GM19240 (cell line): Measurements from ENCODE around the gene GSTCD.
"Not testable (repeated sequence)": the region's sequence is repeated elsewhere in the genome, so short reads cannot be mapped to it uniquely, and the experiment has no call there.

ENCODE experiments used
- DNase-seq: peaks from one replicate; pipeline ENCODE4 v3.0.0; 2011; ENCODE audit warnings: low spot score; ENCODE audit not compliant: insufficient read length

The GSTCD gene

GRCh38 chr4:105715692-105716278, 7.2 kb downstream of the GSTCD start:
- DNase-seq, result no peak

DNA sequence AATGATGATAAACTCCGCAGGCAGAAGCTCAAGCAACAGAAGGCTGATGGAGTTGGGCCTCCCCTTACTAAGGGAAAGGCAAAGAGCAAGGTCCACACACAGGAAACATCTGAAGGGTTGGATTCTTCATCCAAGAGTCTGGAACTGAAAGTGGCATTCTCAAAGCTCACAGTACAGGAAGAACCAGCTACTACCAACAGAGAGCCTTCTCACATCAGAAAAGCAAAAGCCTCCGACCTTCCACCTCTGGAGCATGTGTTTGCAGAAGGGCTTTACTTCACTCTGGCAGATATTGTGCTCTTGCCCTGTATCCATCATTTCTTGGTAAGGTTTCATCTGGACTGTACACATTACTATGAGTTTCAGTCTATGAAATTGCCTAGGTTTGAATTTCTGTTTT, 10.6 kb downstream of the GSTCD start:
- DNase-seq, result no peak

- no peak for DNase-seq
Observed at GRCh38 chr4:105725623-105726022, 17.0 kb downstream of the GSTCD start.

DNA sequence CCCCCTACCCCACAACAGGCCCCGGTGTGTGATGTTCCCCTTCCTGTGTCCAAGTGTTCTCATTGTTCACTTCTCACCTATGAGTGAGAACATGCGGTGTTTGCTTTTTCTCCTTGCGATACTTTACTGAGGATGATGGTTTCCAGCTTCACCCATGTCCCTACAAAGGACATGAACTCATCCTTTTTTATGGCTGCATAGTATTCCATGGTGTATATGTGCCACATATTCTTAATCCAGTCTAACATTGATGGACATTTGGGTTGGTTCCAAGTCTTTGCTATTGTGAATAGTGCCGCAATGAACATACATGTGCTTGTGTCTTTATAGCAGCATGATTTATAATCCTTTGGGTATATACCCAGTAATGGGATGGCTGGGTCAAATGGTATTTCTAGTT, 21.3 kb downstream of the GSTCD start:
- DNase-seq, result not testable (repeated sequence)

GRCh38 chr4:105735217-105735616, 26.6 kb downstream of the GSTCD start:
- DNase-seq, result not testable (repeated sequence)

GRCh38 chr4:105741548-105741947, 33.0 kb downstream of the GSTCD start:
- DNase-seq, result no peak

DNA sequence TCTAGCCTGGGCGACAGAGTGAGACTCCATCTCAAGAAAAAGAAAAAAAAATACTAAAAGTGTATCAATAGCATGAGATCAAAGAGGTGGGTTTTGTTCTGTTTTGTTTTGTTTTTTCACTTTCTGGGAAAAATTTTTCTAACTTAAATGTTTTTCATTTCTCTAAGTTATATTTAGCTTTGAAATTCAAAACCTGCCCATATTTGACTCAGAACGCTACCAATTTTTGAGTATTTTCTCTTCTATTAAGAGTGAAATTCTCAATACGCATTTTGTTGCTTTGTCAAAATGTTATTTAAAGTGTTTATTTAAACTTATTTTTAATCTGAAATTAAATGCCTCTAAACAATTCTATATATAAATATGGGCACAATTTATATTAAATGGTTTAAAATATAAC, 39.6 kb downstream of the GSTCD start:
- DNase-seq, result no peak

DNA sequence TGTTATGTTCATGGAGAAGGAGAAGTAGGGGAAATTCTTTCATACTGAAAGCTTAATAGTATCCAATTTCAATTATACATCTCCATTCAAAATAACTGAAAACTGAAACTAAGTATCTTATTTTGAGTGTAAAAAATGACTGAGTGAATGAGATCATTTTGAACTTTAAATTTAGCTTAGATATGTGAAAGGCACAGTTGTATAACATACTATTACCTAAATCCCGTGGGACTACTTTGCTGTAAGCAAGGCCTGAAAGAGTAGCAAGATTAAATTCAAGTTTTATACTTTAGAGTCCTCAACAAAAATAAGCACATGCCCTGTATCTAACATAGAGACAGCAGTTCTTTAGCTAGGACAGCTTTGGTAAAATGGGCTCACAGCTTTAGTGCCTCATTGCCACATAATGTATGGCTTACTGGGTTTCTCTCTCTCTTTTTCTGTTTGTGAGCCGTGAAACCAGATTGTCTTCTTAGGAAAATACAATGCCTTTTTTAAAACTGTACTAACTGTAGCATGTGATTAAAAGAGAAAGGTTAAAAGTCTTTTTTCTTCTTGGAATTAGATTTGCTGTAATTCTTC, 43.2 kb downstream of the GSTCD start:
- no peak for DNase-seq

DNA sequence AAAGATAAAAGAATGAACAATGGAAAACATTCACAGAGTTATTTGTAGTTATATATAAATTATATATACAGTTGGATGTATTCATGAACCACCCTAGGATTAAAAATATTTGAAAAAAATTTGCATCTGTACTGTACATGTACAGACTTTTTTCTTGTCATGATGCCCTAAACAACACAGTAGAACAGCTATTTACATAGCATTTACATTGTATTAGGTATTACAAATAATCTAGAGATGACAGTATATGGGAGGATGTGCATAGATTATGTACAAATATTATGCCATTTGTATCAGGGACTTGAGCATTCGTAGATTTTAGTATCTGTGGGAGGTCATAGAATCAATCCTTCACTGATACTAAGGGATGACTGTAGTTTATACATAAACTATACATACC, 44.8 kb downstream of the GSTCD start:
- no peak for DNase-seq

DNA sequence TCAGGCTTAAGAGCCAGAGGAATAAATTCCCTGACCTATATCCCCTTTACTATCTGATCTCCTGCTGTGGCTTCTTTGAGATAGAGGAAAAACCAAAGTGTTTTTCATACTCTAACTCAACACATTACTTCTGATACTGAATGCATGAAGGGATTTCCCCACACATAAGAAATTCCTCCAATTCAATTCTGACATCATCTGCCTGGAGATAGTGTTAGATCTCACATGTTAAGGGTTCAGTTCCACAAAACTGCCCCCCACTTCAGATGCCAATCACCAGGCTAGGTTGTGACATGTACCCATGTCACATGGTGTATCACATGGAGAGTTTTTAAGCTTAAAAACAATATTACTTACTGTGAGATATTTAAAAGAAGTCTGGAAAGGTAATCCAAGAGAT, 46.8 kb downstream of the GSTCD start:
- DNase-seq, result no peak

- DNase-seq, result no peak
Observed at GRCh38 chr4:105758958-105759357, 50.4 kb downstream of the GSTCD start.

- no peak for DNase-seq
Observed at GRCh38 chr4:105765690-105766407, 57.3 kb downstream of the GSTCD start.

DNA sequence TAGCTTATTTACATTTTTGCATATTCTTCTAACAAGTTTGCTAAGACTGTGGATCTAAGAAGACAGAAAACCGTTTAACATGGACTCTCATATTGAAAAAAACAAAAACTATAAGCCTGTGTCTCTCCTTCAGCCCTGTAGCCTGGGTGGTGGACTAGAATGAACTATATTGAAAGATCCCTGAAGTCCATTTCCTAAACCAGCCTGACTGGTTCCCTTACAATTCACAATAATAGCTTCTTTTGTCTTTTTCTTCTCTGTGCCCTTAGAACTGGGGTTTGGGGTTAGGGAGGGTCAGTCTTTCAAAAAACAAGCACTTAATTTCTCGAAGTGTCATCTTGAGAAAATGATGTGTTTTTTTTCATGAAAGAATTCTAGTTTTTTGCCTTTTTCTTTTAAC, 59.0 kb downstream of the GSTCD start:
- no peak for DNase-seq

DNA sequence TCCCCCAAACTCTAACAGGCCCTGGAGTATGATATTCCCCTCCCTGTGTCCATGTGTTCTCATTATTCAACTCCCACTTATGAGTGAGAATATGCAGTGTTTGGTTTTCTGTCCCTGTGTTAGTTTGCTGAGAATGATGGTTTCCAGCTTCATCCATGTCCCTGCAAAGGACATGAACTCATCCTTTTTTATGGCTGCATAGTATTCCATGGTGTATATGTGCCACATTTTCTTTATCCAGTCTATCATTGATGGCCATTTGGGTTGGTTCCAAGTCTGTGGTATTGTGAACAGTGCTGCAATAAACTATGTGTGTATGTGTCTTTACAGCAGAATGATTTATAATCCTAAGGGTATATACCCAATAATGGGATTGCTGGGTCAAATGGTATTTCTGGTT, 61.9 kb downstream of the GSTCD start:
- not testable (repeated sequence) for DNase-seq

DNA sequence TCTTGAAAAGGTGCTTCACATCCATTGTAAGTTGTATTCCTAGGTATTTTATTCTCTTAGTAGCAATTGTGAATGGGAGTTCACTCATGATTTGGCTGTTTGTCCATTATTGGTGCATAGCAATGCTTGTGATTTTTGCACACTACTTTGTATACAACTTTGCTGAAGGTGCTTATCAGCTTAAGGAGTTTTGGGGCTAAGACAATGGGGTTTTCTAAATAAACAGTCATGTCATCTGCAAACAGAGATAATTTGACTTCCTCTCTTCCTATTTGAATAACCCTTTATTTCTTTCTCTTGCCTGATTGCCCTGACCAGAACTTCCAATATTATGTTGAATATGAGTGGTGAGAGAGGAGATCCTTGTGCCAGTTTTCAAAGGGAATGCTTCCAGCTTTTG, 63.5 kb downstream of the GSTCD start:
- DNase-seq, result not testable (repeated sequence)

DNA sequence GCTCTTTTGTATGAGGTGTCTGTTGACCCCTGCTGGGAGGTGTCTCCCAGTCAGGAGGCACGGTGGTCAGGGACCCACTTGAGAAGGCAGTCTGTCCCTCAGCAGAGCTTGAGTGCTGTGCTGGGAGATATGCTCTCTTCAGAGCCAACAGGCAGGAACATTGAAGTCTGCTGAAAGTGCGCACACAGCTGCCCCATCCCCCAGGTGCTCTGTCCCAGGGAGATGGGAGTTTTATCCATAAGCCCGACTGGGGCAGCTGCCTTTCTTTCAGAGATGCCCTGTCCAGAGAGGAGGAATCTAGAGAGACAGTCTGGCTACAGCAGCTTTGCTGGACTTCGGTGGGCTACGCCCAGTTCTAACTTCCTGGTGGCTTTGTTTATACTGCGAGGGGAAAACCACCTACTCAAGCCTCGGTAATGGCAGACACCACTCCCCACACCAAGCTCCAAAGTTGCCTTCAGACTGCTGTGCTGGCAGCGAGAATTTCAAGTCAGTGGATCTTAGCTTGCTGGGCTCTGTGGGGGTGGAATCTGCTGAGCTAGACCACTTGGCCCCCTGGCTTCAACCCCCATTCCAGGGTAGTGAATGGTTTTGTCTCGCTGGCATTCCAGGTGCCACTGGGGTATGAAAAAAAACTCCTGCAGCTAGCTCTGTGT, 67.3 kb downstream of the GSTCD start:
- DNase-seq, result not testable (repeated sequence)

DNA sequence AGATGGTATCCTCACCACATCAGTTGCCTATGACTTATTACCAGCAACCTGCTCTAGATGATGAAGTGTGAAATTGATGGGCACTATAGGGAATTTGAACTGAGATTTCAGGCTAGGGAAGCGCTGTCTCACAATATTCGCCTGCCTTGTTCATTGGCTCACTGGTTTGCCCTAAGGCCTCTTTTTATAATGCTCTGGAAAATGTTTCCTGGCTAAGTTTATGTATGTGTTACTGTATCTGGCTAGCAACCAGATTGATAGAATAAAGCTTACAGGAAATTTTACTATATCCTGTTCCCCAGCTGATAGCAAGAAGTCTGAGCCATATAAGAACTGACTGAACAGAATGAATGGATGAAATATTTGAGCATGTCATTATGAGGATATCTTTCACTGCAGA, 71.6 kb downstream of the GSTCD start:
- no peak for DNase-seq

DNA sequence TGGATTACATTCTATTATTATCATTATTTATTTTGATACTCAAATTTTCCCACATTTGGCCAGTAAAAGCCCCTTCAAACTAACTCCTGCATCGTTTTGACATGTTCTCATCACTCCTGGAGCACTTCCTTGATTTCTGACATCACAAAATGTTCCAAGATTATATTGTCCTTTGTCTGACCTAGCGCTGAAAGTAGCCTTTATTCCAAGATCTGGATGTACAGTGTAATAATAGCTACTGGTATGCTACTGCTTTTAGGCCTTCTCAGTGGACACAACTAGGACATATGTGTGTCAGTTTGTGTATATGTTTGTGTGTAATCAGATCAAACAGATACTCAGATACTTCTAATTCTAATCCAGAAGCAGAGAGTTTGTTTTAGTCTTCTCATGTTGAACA, 76.2 kb downstream of the GSTCD start:
- DNase-seq, result no peak

GRCh38 chr4:105785792-105786191, 77.2 kb downstream of the GSTCD start:
- no peak for DNase-seq

DNA sequence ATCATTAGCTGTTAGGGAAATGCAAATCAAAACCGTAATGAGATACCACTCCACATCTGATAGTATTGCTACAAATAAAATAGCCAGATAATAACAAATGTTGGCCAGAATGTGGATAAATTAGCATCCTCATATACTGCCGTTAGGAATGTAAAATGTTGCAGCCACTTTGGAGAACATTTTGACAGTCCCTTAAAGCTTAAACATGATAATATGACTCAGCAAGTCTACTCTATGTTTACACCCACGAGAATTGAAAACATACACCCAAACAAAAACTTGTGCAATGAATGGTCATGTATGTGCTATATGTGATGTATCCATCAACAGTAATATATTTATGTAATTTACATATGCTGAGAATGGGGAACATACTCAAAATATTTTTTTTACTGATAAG, 78.2 kb downstream of the GSTCD start:
- no peak for DNase-seq

DNA sequence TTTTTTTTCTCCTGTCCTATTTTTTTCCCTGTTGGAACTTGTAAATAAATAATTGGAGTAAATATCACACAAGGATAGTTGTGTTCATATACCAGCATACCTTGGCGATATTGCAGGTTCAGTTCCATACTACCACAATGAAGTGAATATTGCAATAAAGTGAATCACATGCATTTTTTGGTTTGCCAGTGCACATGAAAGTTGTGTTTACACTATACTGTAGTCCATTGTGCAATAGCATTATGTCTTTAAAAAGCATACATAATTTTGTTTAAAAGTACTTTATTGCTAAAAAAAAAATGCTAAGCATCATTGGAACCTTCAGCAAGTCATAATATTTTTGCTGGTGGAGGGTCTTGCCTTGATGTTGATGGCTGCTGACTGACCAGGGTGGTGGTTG, 88.6 kb downstream of the GSTCD start:
- DNase-seq, result no peak

GRCh38 chr4:105805501-105806120, 97.0 kb downstream of the GSTCD start:
- no peak for DNase-seq
